Upper lobe of left lung (tissue), 6 donors: ENCODE data around the gene ABCG1. TPM values are rescaled to one million over a fixed set of nuclear protein-coding genes. Genes with fewer than 3 reads are reported as not detected.
A peak's percentile ranks its signal among the peaks of the same experiment; 100 is the strongest.

ENCODE experiments used
- ATAC-seq, 2 donors: fragments of 200-7000 bp; cut with Tn5 transposase; one replicate each; pipeline ENCODE4 v1.9.1; 2022; ENCODE audit warnings: mild to moderate bottlenecking in 2 of 2, moderate library complexity in 2 of 2; ENCODE audit not compliant: low FRiP score in 2 of 2
- DNase-seq, 2 donors: peaks; one replicate each; pipeline ENCODE4 v3.0.0-alpha.2; 2019 to 2020
- H3K27ac ChIP-seq, 4 donors: fragments of 200-600 bp; sonication (generic); one replicate each; pipeline ENCODE4 v1.5.1; 2016 to 2019
- H3K27me3 ChIP-seq, 4 donors: fragments of 200-600 bp; sonication (generic); one replicate each; pipeline ENCODE4 v1.5.1; 2017 to 2019
- H3K36me3 ChIP-seq, 4 donors: fragments of 200-600 bp; sonication (generic); one replicate each; pipeline ENCODE4 v1.5.1; 2016 to 2019
- H3K4me1 ChIP-seq, 4 donors: fragments of 200-600 bp; sonication (generic); one replicate each; pipeline ENCODE4 v1.5.1; 2018 to 2019
- H3K4me3 ChIP-seq, 4 donors: fragments of 200-600 bp; sonication (generic); one replicate each; pipeline ENCODE4 v1.5.1; 2017 to 2019; ENCODE audit warnings: mild to moderate bottlenecking in 2 of 4, moderate library complexity in 1 of 4
- H3K9me3 ChIP-seq, 4 donors: fragments of 200-600 bp; sonication (generic); one replicate each; pipeline ENCODE4 v1.5.1; 2018 to 2019
- EP300 ChIP-seq, 4 donors: sonication (generic); formaldehyde crosslinking; IDR thresholded peaks; one replicate each; pipeline ENCODE4 v1.5.1; 2017; ENCODE audit warnings: antibody characterized with exemption in 4 of 4, control low read depth in 2 of 4
- POLR2A ChIP-seq, 4 donors: fragments of 450-650 bp; IDR thresholded peaks; one replicate each; pipeline ENCODE4 v1.5.1; 2016 to 2017; ENCODE audit warnings: antibody characterized with exemption in 4 of 4, mild to moderate bottlenecking in 2 of 4
- POLR2AphosphoS5 ChIP-seq, 2 donors: sonication (generic); formaldehyde crosslinking; IDR thresholded peaks; one replicate each; pipeline ENCODE4 v1.5.1; 2017; ENCODE audit warnings: antibody characterized with exemption in 2 of 2
- WGBS, 2 donors: methylation state at CpG; one replicate each; pipeline ENCODE4 v1.1.5; 2017 to 2018; 5-methylcytosine and 5-hydroxymethylcytosine counted together
- total RNA-seq, 6 donors: library from RNA; depleted of rRNA in 4 of 6; stranded (reverse); fragments of >200 nt in 4 of 6; gene quantifications; one replicate each; pipeline versions ENCODE4 v1.1.0 to v1.2.1, GENCODE V29; 2016 to 2021
- TF ChIP-seq, protein P1 (sequence below), 6 experiments: fragments of 450-650 bp in 4 of 6; fragments of 200-600 bp in 2 of 6; sonication (generic) in 2 of 6; IDR thresholded peaks; one replicate each; pipeline ENCODE4 v1.5.1; 2016 to 2019; ENCODE audit warnings: antibody characterized with exemption in 6 of 6
- donor health status: DM: no; HTN: no; CAD: no; lungs with moderate emphysema.
- donor health status: DM: no; HTN: yes; CAD: no; lungs with severe emphysema.

The ABCG1 gene
- total RNA-seq, 6 donors from 2014 or later: 56.7 to 130 (median 79.8) TPM

DNA sequence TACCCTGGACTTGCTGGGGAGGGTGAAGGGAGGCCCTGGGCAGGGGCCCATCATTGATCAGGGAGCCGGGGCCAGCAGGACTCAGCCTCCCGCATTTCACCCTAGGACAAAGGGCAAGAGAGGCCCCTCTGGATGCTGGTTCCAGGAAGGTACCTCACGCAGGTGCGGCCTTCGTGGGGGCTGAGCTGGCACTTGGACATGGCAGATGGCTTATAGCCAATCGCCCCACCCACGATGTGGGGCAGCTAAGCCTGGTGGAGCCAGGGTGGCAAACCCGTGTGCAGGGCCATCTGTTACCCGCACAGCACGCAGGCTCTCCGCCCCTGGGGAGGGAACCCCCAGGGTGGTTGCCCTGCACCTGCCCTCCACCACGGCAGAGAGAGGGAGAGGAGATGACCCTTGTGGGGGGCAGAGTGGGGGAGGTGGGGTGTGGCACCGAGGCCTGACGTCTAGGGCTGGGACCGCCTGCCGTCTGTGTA lies 93.7 kb downstream of the ABCG1 start:
- no peaks in the 10 kb centered on the region for H3K9me3 ChIP-seq
- no peak overlapping the region for H3K4me3 ChIP-seq
- no peaks in the 10 kb centered on the region for H3K36me3 ChIP-seq
- H3K27ac ChIP-seq: no peak overlapping the region
- 74 to 77% methylated on average over 7 to 10 of the region's 16 CpGs for WGBS, 2 donors
- no peaks in the 10 kb centered on the region for H3K27me3 ChIP-seq
- DNase-seq (peak in 1 of 2 donors; percentile 51), ATAC-seq (no peak)
- peaks cover 14 to 25% (median 19%) of the 10 kb centered on the region in 4 donors for H3K4me1 ChIP-seq
- TF ChIP-seq EP300 (IDR thresholded peaks at IDR 0.05) (no peak), POLR2A (IDR thresholded peaks at IDR 0.05) (no peak), POLR2AphosphoS5 (IDR thresholded peaks at IDR 0.05) (no peak)
- TF ChIP-seq, protein P1, sequence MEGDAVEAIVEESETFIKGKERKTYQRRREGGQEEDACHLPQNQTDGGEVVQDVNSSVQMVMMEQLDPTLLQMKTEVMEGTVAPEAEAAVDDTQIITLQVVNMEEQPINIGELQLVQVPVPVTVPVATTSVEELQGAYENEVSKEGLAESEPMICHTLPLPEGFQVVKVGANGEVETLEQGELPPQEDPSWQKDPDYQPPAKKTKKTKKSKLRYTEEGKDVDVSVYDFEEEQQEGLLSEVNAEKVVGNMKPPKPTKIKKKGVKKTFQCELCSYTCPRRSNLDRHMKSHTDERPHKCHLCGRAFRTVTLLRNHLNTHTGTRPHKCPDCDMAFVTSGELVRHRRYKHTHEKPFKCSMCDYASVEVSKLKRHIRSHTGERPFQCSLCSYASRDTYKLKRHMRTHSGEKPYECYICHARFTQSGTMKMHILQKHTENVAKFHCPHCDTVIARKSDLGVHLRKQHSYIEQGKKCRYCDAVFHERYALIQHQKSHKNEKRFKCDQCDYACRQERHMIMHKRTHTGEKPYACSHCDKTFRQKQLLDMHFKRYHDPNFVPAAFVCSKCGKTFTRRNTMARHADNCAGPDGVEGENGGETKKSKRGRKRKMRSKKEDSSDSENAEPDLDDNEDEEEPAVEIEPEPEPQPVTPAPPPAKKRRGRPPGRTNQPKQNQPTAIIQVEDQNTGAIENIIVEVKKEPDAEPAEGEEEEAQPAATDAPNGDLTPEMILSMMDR (IDR thresholded peaks at IDR 0.05): no peak

DNA sequence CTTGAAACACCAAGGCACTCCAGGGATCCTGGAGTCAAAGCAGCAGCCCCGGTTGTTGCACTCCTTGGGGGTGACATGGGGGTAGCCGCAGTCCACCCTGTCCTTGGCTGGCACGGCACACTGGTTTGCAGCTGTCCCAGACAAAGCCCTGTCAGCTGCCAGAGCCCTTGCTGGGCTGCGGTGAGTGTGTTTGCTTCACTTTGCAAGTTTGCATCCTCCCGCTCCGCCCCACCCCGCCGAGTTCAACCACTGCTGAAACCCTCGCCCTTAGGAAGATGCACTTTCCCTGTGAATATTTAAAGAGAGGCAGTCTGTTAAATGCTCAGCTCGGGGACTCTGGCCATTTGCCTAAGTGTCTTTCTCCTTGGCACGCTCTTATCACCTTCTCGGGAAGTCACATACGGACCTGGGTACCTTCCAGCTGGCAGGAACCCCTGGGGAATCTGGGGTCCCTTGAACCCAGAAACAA lies 94.6 kb downstream of the ABCG1 start:
- H3K27me3 ChIP-seq: no peaks in the 10 kb centered on the region
- DNase-seq (peak in 1 of 2 donors; percentile 45), ATAC-seq (no peak)
- H3K27ac ChIP-seq: no peak overlapping the region
- TF ChIP-seq EP300 (IDR thresholded peaks at IDR 0.05) (no peak), POLR2A (IDR thresholded peaks at IDR 0.05) (no peak), POLR2AphosphoS5 (IDR thresholded peaks at IDR 0.05) (no peak)
- TF ChIP-seq, protein P1 (IDR thresholded peaks at IDR 0.05): no peak
- H3K4me1 ChIP-seq: peaks cover 14 to 25% (median 19%) of the 10 kb centered on the region in 4 donors
- no peaks in the 10 kb centered on the region for H3K9me3 ChIP-seq
- no peaks in the 10 kb centered on the region for H3K36me3 ChIP-seq
- no peak overlapping the region for H3K4me3 ChIP-seq
- 26 to 39% methylated on average over 7 to 13 of the region's 13 CpGs for whole genome bisulfite sequencing, 2 donors

DNA sequence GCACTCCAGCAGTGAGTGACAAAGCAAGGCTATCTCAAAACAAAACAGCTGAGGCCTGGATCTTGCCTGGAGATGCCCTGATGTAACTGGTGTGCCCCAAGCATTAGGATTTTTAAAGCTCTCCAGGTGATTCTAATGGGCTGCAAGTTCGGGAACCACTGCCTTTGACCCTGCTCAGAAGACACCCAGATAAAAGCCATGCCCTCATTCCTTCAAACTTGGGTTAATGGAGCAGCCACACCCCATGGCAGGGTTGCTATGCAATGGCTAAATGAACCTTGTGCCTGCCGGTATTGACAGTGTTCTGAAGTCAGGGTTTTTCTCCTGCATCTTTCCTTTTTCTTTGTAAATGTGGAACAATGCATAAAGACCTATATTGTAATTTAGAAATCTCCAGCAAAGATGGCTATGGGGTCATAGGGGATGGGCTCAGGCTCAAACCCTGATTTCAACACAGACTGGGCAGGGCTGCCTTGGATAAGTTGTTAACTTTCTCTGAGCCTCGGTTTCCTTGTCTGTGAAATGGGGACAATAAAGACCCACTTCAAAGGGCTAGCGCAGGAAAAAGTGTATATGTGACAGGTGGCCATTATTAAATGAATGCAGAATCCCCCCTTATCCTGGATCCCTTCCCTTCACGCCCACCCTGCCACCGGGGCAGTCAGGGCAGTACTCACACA lies 95.8 kb downstream of the ABCG1 start:
- no peak for ATAC-seq
- H3K27me3 ChIP-seq: no peaks in the 10 kb centered on the region
- no peak overlapping the region for H3K4me3 ChIP-seq
- WGBS, 2 donors: 78 to 87% methylated on average over 6 of the region's 6 CpGs
- no peak overlapping the region for H3K27ac ChIP-seq
- DNase-seq: no peak
- TF ChIP-seq POLR2A (IDR thresholded peaks at IDR 0.05): no peak
- H3K9me3 ChIP-seq: no peaks in the 10 kb centered on the region
- no peaks in the 10 kb centered on the region for H3K36me3 ChIP-seq
- peaks cover 9 to 27% (median 18%) of the 10 kb centered on the region in 4 donors for H3K4me1 ChIP-seq

DNA sequence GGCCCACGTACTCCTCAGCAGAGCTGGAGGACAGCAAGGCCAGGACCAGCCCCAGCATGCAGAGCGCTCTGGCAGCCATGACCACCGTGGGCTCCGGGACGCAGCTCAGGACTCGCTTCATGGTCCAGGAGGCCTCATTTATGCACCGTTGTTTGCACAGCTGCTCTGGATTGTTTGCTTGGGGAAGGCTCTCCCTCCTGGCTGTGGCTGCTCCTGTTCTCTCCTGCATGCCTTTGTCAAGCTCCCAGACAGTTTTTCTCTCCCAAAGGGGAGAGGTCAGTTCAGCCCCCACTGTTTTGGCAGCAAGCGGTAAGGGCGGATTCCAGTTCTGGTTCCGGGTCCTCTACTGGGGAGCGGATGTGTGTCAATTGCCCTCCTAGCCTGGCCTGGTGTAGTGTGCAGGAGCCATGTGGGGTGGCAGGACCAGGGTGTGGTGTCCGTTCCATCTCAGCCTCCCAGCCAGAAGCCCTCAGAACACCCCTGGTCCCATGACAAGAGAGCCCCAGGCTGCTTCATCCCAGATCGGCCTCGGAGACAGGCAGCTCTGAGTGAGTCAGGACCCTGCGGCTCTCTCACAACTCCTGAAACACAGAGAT lies 96.5 kb downstream of the ABCG1 start, which contains the start of gene TFF3:
Gene TFF3, minus strand, starts transcription at position 114 of the 596 bp plus-strand sequence. Its CDS starts 35 bp downstream, at position 79.
- TF ChIP-seq, protein P1 (IDR thresholded peaks at IDR 0.05): no peak
- TF ChIP-seq EP300 (IDR thresholded peaks at IDR 0.05) (no peak), POLR2A (IDR thresholded peaks at IDR 0.05) (no peak), POLR2AphosphoS5 (IDR thresholded peaks at IDR 0.05) (no peak)
- 67 to 74% methylated on average over 8 to 15 of the region's 15 CpGs for WGBS, 2 donors
- peak in 1 of 2 donors; percentile 1 for ATAC-seq
- Histone ChIP-seq H3K4me3 (no peak within 1 kb of the TSS), H3K36me3 (no peaks in the 10 kb centered on the region), H3K4me1 (peaks cover 7 to 26% (median 16%) of the 10 kb centered on the region in 4 donors), H3K27me3 (no peaks in the 10 kb centered on the region), H3K27ac (no peak within 1 kb of the TSS), H3K9me3 (no peaks in the 10 kb centered on the region)
- peak in 1 of 2 donors; percentile 54 for DNase-seq

DNA sequence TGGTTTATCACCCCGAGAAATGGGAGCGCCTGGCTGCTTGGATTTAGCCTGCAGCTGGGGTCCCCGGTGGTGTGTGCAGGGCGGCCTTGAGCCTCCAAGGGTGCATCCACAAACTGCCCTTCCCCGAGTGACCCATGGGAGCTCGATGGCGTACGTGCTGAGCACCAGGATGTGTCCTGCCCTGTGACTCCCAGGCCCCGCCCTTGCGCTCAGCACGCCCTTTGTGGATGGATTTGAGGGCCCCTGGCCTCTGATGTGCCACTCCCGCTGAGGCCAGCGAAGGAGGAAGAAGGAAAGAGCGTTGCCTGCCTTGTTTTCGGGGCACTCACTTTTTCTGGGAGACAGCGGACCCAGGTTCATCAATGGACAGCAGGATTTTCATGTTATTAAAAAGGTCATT lies 98.0 kb downstream of the ABCG1 start:
- H3K27me3 ChIP-seq: no peaks in the 10 kb centered on the region
- WGBS, 2 donors: 94 to 95% methylated on average over 8 to 16 of the region's 16 CpGs
- H3K27ac ChIP-seq: no peak overlapping the region
- no peak for TF ChIP-seq POLR2AphosphoS5 (IDR thresholded peaks at IDR 0.05)
- no peak for TF ChIP-seq POLR2A (IDR thresholded peaks at IDR 0.05)
- TF ChIP-seq, protein P1 (IDR thresholded peaks at IDR 0.05): no peak
- TF ChIP-seq EP300 (IDR thresholded peaks at IDR 0.05): no peak
- ATAC-seq: no peak
- DNase-seq: peak in 1 of 2 donors; percentile 55
- no peaks in the 10 kb centered on the region for H3K36me3 ChIP-seq
- no peak overlapping the region for H3K4me3 ChIP-seq
- H3K9me3 ChIP-seq: no peaks in the 10 kb centered on the region
- peaks cover 7 to 26% (median 16%) of the 10 kb centered on the region in 4 donors for H3K4me1 ChIP-seq
